ENCODE data around the gene ZSWIM4. TPM values are rescaled to one million over a fixed set of nuclear protein-coding genes. Genes with fewer than 3 reads are reported as not detected.

ZSWIM4 gene
- total and polyA plus RNA-seq, 2 of the 4 experiments (the other 2 are of a cell fraction): 2.2 to 6.2 TPM

DNA sequence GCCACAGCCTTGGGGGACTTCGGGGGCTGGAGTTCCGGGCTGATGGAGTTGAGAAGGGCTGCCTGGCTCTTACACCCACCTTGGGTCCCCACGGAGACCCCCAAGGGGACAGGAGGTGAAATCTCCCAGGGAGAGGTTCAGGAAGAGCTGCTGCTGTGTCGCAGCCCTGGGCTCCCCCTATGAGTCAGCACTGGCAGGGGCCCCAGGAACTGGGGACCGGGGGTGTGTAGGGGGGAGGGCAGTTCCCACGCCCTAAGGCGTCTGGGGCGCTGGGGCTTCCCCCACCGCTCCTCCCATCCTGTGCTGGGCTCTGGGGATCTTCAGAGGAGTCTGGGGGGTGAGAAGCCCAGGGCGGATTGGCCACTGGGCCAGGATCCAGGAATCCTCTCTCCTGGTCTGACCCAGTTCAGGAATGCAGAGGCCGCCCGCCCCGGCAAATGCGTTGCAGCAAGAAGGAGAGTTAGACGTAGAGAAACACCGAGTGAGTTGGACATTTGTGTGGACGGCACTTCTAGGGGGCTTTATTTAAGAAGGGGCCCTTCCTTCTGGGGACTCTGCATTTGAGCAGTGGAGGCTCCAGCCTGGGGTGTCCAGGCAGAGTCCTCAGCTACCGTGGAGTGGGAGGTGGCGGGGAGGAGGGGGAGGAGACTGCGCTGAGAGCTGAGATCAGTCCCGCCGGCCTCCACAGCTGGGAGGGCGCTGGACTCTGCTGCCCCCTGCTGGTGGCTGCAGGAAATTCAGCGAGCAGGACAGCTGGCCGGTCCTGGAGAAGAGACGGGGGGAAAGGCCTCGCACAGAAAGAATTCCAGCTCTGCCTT lies 66.7 kb downstream of the ZSWIM4 start:
- Histone ChIP-seq H3K4me1 (ENCODE audit: control insufficient read depth, insufficient read depth, low read length) (peaks cover 13% of the 10 kb centered on the region), H2AFZ (replicated peaks; ENCODE audit: low read length, poor library complexity) (peak overlapping the region; percentile 92), H2BK15ac (ENCODE audit: low read depth, low read length) (peak overlapping the region; percentile 93; the same call in 2 of the 3 replicates), H2AK5ac (ENCODE audit: low read depth, low read length) (peak overlapping the region; percentile 84), H3K14ac (replicated peaks; ENCODE audit: low read depth, low read length) (peak overlapping the region; percentile 97), H3K4ac (ENCODE audit: low read depth, low read length) (peak overlapping the region; percentile 96), H3K23ac (ENCODE audit: low read depth, low read length) (peak overlapping the region; percentile 92), H4K5ac (ENCODE audit: low read depth, low read length) (peak overlapping the region; percentile 85), H3K36me3 (ENCODE audit: control insufficient read depth, insufficient read depth, low read length) (no peaks in the 10 kb centered on the region), H3K9me3 (ENCODE audit: control insufficient read depth, insufficient read depth, low read length) (no peaks in the 10 kb centered on the region), H3K9ac (ENCODE audit: low read depth, low read length) (peak overlapping the region; percentile 73), H3K4me3 (ENCODE audit: insufficient read depth, low read depth, low read length) (peak overlapping the region; percentile 45), H2AK9ac (replicated peaks; ENCODE audit: low read depth, low read length, poor library complexity) (peak overlapping the region; percentile 98), H3K56ac (ENCODE audit: extremely low read depth, insufficient read depth, low read length) (peak overlapping the region; percentile 94), H3K18ac (ENCODE audit: low read depth, low read length) (peak overlapping the region; percentile 86), H2BK20ac (ENCODE audit: low read depth, low read length) (peak overlapping the region; percentile 97), H4K20me1 (ENCODE audit: insufficient read depth, low read length) (no peaks in the 10 kb centered on the region), H3K79me1 (ENCODE audit: low read depth in 1 of 2, low read length in 2 of 2) (peaks cover 10 to 44% of the 10 kb centered on the region in 2 experiments; a peak in 3 of 4 replicates), H3K4me2 (ENCODE audit: low read depth, low read length) (peak overlapping the region; percentile 90), H2BK5ac (ENCODE audit: low read depth, low read length, poor library complexity, severe bottlenecking) (peak overlapping the region; percentile 90), H4K91ac (ENCODE audit: insufficient read depth, low read depth, low read length) (peak overlapping the region; percentile 94), H3K27me3 (ENCODE audit: control insufficient read depth, insufficient read depth, low read length) (no peaks in the 10 kb centered on the region), H3K27ac (ENCODE audit: insufficient read depth, low read length) (peak overlapping the region; percentile 95), H4K8ac (ENCODE audit: low read depth in 2 of 2, low read length in 2 of 2) (peak overlapping the region; percentile 74 to 92), H2BK120ac (ENCODE audit: low read depth, low read length) (peak overlapping the region; percentile 99), H3K9me1 (ENCODE audit: insufficient read depth, low read length) (peaks cover 9% of the 10 kb centered on the region)
- ChIA-PET POLR2A (ENCODE audit: unreplicated experiment) (interaction anchor here (0.6 to 1.0 kb wide), 3 partner anchors 20 to 28 kb away, joined by 3 to 5 read pairs (median 3); no protein-coding TSS in a partner anchor), CTCF (interaction anchor here (0.6 to 2.5 kb wide), 20 partner anchors 9 to 201 kb away, joined by 3 to 13 read pairs (median 4); no protein-coding TSS in a partner anchor)
- dilution Hi-C loops (cut with HindIII; ENCODE audit: low sequenced_read_pairs, unreplicated experiment) (no loop called here), intact Hi-C loops (cut with micrococcal nuclease) (loop anchor here (1.0 to 5.0 kb wide), 4 partner anchors 23 to 265 kb away; no protein-coding TSS in a partner anchor), in situ Hi-C loops (cut with MboI; ENCODE audit: low sequenced_read_pairs) (loop anchor here (5.0 to 25.0 kb wide), 3 partner anchors 80 to 575 kb away; no protein-coding TSS in a partner anchor)
- WGBS, 2 experiments (ENCODE audit: extremely low coverage in 2 of 2, insufficient read length in 1 of 2): 0% methylated on average over 6 of the region's 27 CpGs; no CpG with 5 or more reads in 1 of the 2 experiments
- DNase-seq: peak; percentile 87
- BruUV-seq (replicated peaks): no TSS peak
- ATAC-seq (ENCODE audit: low read depth): peak; percentile 86
- TF ChIP-seq NFE2L2 (IDR thresholded peaks at IDR 0.05; ENCODE audit: low read depth, low read length) (peak; percentile 61; the same call in 1 of the 2 replicates), MAZ (IDR thresholded peaks at IDR 0.05; ENCODE audit: borderline replicate concordance, low read depth, low read length) (peak; percentile 80), BHLHE40 (IDR thresholded peaks at IDR 0.05; ENCODE audit: low read depth, low read length) (no peak; the same call in 1 of the 2 replicates), RCOR1 (IDR thresholded peaks at IDR 0.05; ENCODE audit: insufficient replicate concordance, low read length) (peak; percentile 52), RFX5 (IDR thresholded peaks at IDR 0.05; ENCODE audit: low read depth, low read length) (no peak), CHD1 (IDR thresholded peaks at IDR 0.05; ENCODE audit: low read depth, low read length) (peak; percentile 81; the same call in 1 of the 2 replicates), MXI1 (IDR thresholded peaks at IDR 0.05; ENCODE audit: borderline replicate concordance, low read depth, low read length) (no peak), MAFK (IDR thresholded peaks at IDR 0.05; ENCODE audit: low read depth, low read length) (no peak), SMC3 (IDR thresholded peaks at IDR 0.05; ENCODE audit: low read depth, low read length) (peak; percentile 78), ELK1 (IDR thresholded peaks at IDR 0.05; ENCODE audit: borderline replicate concordance, low read depth, low read length) (no peak), FOS (IDR thresholded peaks at IDR 0.05; ENCODE audit: low read depth, low read length) (peak; percentile 94), CEBPB (IDR thresholded peaks at IDR 0.05; ENCODE audit: low read depth, low read length) (peak; percentile 46; the same call in 1 of the 2 replicates)
- TF ChIP-seq, protein P1, sequence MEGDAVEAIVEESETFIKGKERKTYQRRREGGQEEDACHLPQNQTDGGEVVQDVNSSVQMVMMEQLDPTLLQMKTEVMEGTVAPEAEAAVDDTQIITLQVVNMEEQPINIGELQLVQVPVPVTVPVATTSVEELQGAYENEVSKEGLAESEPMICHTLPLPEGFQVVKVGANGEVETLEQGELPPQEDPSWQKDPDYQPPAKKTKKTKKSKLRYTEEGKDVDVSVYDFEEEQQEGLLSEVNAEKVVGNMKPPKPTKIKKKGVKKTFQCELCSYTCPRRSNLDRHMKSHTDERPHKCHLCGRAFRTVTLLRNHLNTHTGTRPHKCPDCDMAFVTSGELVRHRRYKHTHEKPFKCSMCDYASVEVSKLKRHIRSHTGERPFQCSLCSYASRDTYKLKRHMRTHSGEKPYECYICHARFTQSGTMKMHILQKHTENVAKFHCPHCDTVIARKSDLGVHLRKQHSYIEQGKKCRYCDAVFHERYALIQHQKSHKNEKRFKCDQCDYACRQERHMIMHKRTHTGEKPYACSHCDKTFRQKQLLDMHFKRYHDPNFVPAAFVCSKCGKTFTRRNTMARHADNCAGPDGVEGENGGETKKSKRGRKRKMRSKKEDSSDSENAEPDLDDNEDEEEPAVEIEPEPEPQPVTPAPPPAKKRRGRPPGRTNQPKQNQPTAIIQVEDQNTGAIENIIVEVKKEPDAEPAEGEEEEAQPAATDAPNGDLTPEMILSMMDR (conservative IDR thresholded peaks at IDR 0.05; ENCODE audit: low read depth, low read length): peak; percentile 97
